ENCODE results near the gene PNMA5.
"Not testable (repeated sequence)": the region's sequence is repeated elsewhere in the genome, so short reads cannot be mapped to it uniquely, and the experiment has no call there.

PNMA5 gene

GRCh38 chrX:152988536-152989291 is 5.2 kb downstream of the PNMA5 start:
- no peak for TF ChIP-seq CTCF (IDR thresholded peaks at IDR 0.05; ENCODE audit: insufficient read depth, low read depth, low read length, missing control alignments)
- peak; percentile 12 for DNase-seq (ENCODE audit: low read depth)
- no peak overlapping the region for H3K4me3 ChIP-seq (ENCODE audit: low read depth, low read length)

GRCh38 chrX:152987801-152988200 is 6.1 kb downstream of the PNMA5 start:
- DNase-seq (ENCODE audit: low read depth): no peak
- no peak overlapping the region for H3K4me3 ChIP-seq (ENCODE audit: low read depth, low read length)
- TF ChIP-seq CTCF (IDR thresholded peaks at IDR 0.05; ENCODE audit: insufficient read depth, low read depth, low read length, missing control alignments): no peak

- H3K4me3 ChIP-seq (ENCODE audit: low read depth, low read length); DNase-seq (ENCODE audit: low read depth): not testable (repeated sequence)
These were observed 6.8 kb downstream of the PNMA5 start for GRCh38 chrX:152987156-152987555.

GRCh38 chrX:152985383-152985782 is 8.5 kb downstream of the PNMA5 start:
- not testable (repeated sequence) for DNase-seq (ENCODE audit: low read depth)

GRCh38 chrX:152968193-152968592 is 25.7 kb downstream of the PNMA5 start:
- DNase-seq (ENCODE audit: low read depth): no peak
- no peak overlapping the region for H3K4me3 ChIP-seq (ENCODE audit: low read depth, low read length)
- no peak for TF ChIP-seq CTCF (IDR thresholded peaks at IDR 0.05; ENCODE audit: insufficient read depth, low read depth, low read length, missing control alignments)

More at GRCh38 chrX:152985383-152985782, 8.5 kb downstream of the PNMA5 start:
- H3K4me3 ChIP-seq (ENCODE audit: low read depth, low read length): not testable (repeated sequence)

- no peak for DNase-seq (ENCODE audit: low read depth)
- no peak overlapping the region for H3K4me3 ChIP-seq (ENCODE audit: low read depth, low read length)
- TF ChIP-seq CTCF (IDR thresholded peaks at IDR 0.05; ENCODE audit: insufficient read depth, low read depth, low read length, missing control alignments): no peak
These were observed 33.8 kb downstream of the PNMA5 start for GRCh38 chrX:152960115-152960514.

- no peak for TF ChIP-seq CTCF (IDR thresholded peaks at IDR 0.05; ENCODE audit: insufficient read depth, low read depth, low read length, missing control alignments)
- H3K4me3 ChIP-seq (ENCODE audit: low read depth, low read length): no peak overlapping the region
- DNase-seq (ENCODE audit: low read depth): no peak
These were observed 34.3 kb downstream of the PNMA5 start for GRCh38 chrX:152959626-152960025.

All from GM12865 (cell line).